GM21423 (cell line): Measurements from ENCODE around the gene STK31.
"Not testable (repeated sequence)": the region's sequence is repeated elsewhere in the genome, so short reads cannot be mapped to it uniquely, and the experiment has no call there.

Experiments used
- ATAC-seq: cut with Tn5 transposase; IDR thresholded peaks from one replicate; pipeline ENCODE4 v1.9.1; 2021; ENCODE audit warnings: mild to moderate bottlenecking, moderate library complexity; ENCODE audit not compliant: unreplicated experiment

STK31 gene

DNA sequence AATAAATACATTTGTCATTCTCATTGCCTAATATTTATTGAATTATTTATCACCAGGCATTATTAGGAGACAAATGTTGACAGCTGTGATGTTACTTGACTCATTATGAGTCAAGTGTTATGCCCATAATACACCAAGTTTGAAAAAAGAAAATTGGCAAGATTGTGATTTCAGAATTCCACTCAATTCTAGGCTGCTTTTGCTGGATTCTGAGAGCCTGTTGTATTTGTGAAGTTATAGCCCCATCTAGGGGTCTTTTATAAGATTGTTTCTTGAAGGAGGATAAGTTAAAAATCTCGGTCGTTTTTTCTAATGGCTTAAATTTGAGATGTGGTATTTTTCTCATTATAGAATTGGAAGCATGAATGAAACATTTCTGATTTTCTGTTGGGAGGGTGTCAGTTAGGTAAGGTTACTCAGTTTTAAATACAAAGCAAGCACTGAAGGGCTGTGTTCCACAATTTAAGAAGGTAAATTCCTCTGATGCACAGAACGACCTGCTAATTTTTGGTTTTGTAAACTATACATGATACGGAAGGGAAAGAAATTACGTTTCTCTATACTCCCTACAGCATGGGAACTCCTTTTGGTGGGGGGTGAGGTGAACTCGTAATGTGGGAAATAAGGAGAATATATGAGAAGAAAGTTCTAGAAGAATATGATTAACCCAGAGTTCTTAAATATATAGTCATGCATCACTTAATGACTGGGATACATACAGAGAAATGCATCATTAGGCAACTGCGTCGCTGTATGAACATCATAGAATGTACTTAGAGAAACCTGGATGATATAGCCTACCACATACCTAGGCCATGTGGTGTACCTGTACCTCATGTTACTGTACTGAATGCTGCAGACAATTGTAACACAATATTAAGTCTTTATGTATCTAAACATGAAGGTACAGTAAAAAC, 2.6 kb downstream of the STK31 start:
- ATAC-seq, result no peak

- no peak for ATAC-seq
Measured at GRCh38 chr7:23713285-23714149, 3.5 kb downstream of the STK31 start.

DNA sequence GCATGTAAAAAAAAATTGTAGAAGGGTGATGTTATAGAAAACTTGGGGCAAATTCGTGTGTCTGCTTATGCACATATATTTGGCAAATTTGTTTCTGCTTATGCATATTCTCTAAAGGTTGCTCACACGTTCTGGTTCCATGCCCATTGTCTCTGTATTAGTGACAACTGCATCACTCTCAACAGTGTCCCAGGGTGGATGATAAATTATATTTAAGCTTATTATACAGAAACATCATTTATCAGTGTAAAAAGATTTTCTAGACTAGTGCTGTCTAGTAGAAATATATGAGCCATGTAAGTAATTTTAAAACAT, 4.1 kb downstream of the STK31 start:
- ATAC-seq, result no peak

GRCh38 chr7:23714579-23714978, 4.6 kb downstream of the STK31 start:
- ATAC-seq, result no peak

- ATAC-seq, result no peak
Measured at GRCh38 chr7:23715099-23715498, 5.1 kb downstream of the STK31 start.

DNA sequence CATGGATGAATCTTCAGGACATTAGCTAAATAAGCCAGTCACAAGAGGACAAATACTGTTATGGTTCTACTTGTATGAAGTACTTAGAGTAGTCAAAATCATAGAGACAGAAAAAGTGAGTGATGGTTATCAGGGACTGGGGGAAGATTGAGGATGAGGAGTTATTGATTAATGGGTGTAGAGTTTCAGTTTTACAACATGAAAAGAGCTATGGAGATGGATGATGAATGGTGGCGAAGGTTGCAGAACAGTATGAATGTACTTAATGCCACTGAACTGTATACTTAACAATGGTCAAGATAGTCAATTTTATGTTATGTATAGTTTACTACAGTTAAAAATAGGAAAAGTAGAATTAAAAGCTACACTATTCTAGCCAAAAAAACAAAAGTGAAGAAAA, 7.8 kb downstream of the STK31 start:
- no peak for ATAC-seq

DNA sequence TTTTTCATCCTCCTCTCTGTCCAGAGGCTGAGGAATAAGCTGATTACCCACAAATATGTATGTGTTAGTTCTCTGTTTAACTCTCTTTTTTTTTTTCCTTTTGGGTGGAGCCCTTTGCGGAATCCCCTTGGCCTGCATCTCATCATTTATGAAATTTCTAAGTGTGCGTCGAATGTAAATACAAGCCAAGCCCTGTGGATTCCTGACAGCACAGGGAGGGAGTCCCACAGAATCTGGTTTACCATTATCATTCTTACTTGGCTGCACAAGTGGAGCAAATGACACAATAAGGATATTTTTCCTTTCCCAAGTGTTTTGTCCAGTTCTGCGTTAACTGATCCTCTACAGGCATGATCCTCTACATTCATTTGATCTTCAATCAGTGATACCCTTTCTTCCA, 11.4 kb downstream of the STK31 start:
- ATAC-seq, result no peak

DNA sequence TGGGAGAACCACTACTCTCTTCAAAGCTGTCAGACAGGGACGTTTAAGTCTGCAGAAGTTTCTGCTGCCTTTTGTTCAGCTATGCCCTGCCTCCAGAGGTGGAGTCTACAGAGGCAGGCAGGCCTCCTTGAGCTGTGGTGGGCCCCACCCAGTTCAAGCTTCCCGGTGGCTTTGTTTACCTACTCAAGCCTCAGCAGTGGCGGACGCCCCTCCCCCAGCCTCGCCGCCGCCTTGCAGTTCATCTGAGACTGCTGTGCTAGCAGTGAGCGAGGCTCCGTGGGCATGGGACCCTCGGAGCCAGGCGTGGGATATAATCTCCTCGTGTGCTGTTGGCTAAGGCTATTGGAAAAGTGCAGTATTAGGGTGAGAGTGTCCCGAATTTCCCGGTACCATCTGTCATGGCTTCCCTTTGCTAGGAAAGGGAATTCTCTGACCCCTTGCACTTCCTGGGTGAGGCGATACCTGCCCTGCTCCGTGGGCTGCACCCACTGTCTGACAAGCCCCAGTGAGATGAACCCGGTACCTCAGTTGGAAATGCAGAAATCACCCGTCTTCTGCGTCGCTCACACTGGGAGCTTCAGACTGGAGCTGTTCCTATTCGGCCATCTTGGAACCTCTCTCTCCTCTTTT, 12.7 kb downstream of the STK31 start:
- not testable (repeated sequence) for ATAC-seq

DNA sequence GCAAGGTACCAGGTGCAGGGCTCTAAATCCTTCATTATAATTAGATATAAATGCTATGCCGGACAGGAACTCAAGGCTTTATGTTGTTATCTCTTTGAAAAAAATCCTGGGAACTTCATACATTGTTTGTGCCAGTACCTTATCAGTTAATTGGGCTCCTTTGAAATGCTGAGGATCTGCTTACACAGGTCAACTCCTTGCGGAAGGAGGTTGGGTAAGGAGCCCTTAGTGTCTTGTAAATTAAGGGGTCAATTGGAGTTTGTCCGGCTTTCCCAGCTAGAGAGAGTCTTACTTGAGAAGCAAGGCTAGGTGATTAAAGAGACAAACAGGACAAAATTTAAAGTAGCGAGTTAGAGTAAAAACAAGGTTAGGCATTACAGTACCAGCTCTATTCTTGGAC, 14.1 kb downstream of the STK31 start:
- not testable (repeated sequence) for ATAC-seq

- ATAC-seq, result no peak
Measured at GRCh38 chr7:23742051-23742450, 32.0 kb downstream of the STK31 start.

DNA sequence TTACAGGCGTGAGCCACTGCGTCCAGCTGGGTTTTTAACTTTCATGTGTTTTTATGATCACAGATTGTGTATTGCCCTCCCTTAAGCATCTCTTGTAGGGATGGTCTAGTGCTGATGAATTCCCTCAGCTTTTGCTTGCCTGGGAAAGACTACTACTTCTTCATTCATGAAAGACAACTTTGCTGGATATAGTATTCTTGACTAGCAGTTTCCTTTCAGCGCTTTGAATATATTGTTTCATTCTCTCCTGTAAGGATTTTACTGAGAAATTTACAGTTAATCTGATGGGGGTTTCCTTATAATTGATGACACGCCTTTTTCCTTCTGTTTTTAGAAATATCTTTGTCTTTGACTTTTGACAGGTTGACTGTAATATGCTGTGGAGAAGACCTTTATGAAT, 33.2 kb downstream of the STK31 start:
- no peak for ATAC-seq

DNA sequence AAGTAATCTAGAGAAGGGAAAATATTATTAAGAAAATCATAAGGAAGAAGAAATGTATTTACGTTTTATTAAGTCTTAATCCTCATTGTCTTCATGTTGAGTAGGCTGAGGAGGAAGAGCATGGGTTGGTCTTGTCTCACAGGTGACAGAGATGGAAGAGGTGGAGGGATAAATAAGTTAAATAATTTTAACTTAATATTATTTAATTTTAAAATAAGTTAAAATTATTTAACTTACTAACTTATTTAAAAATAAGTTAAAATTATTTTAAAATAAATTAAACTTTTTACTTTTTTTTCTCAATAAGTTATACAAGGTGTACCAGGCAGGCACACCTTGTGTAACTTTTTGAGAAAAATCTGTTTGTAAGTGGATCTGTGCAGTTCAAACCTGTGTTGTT, 36.6 kb downstream of the STK31 start:
- no peak for ATAC-seq

- ATAC-seq, result no peak
Measured at GRCh38 chr7:23751852-23752251, 41.8 kb downstream of the STK31 start.

DNA sequence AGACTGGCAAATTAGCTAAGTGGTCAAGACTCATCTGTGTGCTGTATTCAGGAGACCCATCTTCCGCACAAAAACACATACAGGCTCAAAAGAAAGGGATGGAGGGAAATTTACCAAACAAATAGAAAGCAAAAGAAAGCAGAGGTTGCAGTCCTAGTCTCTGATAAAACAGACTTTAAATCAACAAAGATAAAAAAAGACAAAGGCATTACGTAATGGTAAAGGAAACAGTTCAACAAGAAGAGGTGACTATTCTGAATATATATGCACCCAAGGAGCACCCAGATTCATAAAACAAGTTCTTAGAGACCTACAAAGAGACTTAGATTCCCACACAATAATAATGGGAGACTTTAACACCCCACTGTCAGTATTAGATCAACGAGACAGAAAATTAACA, 48.8 kb downstream of the STK31 start:
- ATAC-seq, result not testable (repeated sequence)

DNA sequence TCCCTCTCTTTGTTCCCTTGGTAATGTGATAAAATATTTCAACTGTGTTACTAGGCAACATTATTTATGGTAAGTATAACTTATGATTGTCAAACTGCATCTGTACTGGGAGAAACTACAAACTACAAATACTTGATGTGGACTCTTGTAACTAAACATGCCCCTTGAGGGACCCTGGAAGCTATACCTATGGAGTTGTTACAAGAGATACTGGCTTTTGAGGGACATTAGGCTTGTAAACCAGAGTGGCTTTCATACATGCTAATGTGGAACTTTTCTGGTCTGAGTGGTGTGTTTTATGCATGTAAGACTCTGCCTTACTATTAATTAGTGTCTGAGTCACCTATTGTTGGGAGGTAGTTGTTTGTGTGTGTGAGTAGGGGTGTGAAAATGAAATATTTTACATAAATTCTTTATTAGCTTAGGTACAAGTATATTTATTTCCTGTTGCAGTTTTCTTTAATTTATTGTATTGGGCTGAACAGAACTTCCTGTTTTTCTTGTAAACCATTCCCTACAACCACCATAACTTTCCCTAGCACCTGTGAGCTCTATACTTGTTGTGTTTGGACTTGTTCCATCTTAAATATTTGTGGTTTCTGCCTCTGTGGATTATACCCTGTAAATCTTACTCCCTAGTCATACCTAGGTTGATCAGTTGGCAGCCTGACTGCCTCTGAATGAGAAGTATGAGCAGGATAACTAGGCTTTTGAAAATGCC, 49.8 kb downstream of the STK31 start:
- no peak for ATAC-seq

DNA sequence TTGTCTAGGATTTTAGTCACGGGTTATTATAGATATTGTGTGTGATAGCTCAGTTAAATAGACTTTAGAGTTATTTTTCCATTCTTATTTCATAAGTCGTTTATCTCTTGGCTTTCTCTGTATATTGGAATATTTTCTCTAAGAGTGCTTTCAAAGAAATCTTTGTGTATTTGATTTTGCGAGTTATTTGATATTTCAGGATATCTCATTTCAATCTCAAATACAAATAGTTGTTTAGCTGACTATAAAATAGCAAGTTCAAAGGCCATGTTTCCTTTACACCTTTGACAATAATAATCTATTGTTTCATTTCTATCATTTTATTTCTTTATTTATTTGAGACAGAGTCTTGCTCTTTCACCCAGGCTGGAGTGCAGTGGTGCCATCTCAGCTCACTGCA, 55.9 kb downstream of the STK31 start:
- ATAC-seq, result no peak

GRCh38 chr7:23767514-23767913, 57.5 kb downstream of the STK31 start:
- ATAC-seq, result no peak

- no peak for ATAC-seq
Measured at GRCh38 chr7:23768022-23768421, 58.0 kb downstream of the STK31 start.

- not testable (repeated sequence) for ATAC-seq
Measured at GRCh38 chr7:23779185-23779800, 69.3 kb downstream of the STK31 start.

GRCh38 chr7:23783115-23783514, 73.1 kb downstream of the STK31 start:
- ATAC-seq, result no peak

GRCh38 chr7:23787272-23787671, 77.3 kb downstream of the STK31 start:
- no peak for ATAC-seq
